Stimulated activated CD8-positive, alpha-beta memory T cell treated with anti-CD3 and anti-CD28 coated beads, Interleukin-12 subunit alpha, Interleukin-12 subunit beta, amount 100 ng/mL, for 24 hours (primary cell): ENCODE measurements around the gene TIMM22.

Source experiments
- DNase-seq: peaks from one replicate; pipeline ENCODE4 v3.0.0-alpha.2; 2020; ENCODE audit errors: extremely low read depth

Gene TIMM22

DNA sequence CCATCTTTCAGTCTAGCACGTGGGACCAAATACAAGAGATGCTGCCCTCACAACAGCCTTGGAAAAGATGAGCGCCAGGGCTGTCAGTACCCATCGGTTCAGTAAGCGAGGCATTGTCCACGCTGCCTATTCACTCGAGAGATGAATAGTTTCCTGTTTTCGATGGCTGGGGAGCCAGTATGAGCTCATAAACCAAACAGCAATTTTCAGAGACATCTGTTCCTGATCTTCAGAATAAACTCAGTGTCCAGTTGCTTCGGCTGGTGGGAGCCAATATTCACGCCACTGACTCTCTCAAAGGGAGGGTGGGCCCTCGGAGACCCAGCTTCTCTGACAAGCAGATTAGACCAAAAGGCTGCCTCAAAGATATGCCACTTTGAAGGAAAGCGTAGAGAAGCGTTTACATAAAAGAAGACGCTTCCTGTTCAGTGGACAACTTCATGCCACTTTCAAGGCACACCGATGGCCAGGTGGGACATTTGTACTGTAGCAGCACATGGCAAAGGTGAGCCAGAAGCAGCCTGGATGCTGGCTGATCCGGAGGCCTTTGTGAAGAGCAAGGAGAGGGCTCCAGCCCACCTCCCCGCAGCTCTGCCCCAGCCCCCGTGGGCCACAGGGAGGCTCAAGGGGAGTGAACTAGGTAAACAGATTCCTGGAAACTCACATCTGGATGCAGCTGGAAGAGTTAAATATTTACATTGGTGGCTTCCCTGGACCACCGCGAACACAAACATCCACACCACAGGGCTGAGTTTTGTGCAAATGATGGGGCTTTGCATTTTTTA, 6.0 kb downstream of the TIMM22 start:
- no peak for DNase-seq

DNA sequence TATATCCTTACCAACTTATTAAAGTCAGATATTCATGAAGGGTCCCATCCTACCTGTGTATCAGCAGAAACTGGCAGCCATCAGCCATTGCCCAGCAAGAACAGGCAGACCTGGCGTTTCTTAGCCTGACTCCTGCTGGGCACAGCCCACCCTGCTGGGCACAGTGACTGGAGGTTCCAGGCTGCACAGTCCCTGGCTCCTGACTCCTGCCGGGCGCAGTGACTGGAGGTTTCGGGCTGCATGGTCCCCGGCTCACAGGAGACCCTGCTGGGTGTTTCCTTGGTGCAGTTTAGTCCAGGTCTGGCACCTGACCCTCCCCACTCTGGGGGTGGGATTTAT, 6.7 kb downstream of the TIMM22 start:
- DNase-seq = no peak

DNA sequence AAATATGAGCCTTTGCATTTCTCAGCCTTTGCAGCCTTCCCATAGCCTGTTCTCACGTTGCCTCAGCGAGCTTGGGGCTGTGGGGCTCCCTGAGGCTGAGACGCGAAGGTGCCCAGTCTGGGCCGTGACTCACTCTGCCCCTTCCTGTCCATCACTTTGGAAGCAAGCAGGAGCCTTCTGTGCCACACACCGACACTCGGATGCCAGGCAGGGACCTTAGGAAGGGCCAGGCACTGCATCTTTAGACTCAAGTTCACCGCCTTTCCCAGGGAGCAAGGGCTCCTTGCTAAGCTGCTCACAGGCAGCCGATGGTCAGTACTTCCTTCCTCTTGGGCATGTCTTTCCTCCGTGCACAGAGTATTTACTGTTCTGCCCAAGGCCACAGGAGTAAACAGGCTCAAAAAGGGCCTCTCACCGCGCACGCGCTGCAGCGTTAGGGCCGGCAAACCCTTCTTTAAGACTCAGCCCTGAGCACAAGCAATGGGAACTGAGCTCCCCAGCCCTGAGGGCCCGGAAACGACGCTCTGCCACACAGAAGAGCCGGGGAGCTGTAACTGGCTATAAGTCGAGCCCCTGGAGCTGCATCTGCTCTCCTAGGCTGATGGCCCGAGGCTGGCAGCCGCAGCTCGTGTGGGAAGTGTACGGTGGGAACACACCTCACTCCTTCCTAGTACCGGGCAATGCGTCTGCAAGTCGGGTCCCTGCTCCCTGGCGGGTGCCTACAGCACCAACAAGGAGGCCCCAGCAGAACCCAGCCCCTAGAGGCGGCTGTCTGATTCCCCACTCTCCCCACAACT, 7.2 kb downstream of the TIMM22 start:
- DNase-seq = no peak

GRCh38 chr17:1004769-1005295, 7.9 kb downstream of the TIMM22 start:
- DNase-seq = no peak

GRCh38 chr17:1005361-1005946, 8.5 kb downstream of the TIMM22 start:
- DNase-seq = no peak

- DNase-seq = no peak
Observed at GRCh38 chr17:1006054-1006453, 9.1 kb downstream of the TIMM22 start.

GRCh38 chr17:1007310-1008007, 10.5 kb downstream of the TIMM22 start:
- DNase-seq = no peak

- DNase-seq = no peak
Observed at GRCh38 chr17:1008008-1008761, 11.3 kb downstream of the TIMM22 start.

DNA sequence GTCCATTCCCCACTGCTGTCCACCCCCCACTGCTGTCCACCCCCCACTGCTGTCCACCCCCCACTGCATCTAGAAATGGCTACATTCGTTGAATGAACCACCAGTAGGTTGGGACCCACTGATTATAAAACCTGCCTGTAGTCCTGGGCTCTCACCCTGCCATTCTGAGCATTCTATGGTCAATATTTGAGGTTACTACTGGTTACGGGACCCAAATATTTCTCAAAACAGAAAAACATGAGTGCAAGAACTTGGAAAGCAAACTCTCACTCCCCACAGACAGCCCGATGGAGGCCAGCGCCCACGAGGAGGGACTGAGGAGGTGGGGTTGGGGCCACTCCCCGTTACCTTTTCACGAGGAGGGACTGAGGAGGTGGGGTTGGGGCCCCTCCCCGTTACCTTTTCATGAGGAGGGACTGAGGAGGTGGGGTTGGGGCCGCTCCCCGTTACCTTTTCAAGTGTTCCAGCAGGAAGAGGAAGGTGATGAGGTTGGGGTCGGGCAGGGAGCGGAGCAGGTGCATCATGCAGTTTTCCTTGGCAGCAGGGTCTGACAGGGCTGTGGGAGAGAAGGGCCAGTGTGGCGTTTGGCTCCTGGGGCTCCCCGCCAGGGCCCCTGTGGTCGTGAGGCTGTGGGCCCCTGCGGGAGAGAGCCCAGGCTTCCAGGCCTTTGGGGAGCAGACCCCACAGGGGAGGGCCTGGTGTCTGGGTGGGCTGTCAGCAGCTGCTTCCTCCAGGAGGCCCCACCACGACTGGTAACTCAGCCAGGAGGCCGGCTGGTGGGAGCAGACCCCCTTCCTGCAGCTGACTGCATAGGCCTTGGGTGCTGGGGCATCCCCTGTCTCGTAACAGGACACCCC, 12.5 kb downstream of the TIMM22 start:
- no peak for DNase-seq

GRCh38 chr17:1010086-1010450, 13.1 kb downstream of the TIMM22 start:
- no peak for DNase-seq

GRCh38 chr17:1010586-1010985, 13.7 kb downstream of the TIMM22 start:
- DNase-seq = no peak

GRCh38 chr17:1011138-1011537, 14.2 kb downstream of the TIMM22 start:
- DNase-seq = no peak

GRCh38 chr17:1011760-1012735, 15.1 kb downstream of the TIMM22 start:
- DNase-seq = no peak

DNA sequence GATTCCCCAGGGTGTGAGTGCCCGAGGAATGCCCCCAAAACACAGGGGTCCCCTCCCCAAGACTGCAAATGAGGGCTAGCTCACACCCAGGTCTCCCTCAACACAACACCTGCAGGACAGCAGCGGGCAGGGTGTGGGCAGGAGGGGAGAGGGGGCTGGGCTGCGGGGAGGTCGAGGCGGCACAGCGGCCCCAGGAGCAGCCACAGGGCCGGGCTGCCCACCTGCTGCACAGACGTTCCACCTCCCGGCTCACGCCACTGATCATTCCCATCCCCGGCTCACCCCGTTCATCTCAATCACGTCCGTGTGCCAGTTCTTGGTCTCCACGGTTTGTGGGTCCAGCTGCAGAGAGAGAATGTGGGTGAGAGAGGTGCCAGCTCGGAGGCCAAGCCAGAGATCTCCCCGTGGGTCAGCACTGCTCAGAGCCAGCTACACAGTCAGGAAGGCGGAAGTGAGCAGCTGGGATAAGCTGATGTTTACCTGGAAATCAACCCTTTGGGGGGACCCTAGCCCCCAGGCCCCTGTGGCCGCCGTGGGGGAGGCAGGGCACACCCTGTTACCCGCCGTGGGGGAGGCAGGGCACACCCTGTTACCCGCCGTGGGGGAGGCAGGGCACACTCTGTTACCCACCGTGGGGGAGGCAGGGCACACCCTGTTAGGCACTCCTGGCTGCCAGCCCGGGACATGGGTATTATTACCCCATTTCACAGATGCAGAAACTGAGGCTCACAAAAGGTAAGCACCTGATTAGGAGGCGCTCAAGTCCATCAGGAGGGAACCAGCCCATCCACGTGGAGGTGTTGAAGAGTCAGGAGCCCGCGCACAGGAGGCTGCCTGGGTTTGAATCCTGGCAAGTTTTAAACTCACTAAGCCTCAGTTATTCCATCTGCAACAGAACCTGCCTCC, 16.1 kb downstream of the TIMM22 start:
- no peak for DNase-seq

DNA sequence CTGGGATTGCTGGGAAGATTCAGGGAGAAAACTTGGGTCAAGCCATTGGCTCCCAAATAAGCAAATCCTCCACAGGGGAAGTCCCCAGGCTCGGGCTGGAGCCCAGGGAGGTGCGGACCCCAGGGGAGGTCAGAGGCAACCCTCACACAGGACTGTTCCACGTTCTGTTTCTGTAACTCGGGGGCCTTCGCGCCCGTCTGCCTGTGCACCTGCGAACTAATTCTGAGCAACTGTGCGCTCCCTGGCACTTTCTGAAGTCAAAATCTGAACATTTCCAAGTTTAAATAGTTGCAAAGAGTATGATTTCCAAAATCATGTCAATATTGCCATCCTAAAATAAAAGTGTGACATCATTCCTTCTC, 16.8 kb downstream of the TIMM22 start:
- DNase-seq = no peak

DNA sequence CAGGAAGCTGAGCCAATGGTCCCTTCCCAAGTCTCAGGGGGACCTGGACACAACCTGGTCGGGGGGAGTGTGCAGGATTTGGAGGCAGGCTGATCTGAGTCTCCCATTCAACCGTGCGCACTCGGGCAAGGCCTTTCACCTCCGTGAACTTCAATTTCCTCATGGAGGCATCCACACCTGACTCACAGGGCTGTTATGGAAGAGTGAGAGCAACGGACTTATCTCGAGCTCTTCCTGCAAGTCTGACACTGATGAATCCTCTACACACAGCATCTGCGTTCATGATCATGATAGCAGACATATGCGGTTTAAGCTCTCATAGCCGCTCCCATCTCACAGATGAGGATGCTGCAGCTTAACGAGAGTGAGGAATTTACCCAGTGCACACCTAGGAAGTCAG, 21.6 kb downstream of the TIMM22 start:
- no peak for DNase-seq

GRCh38 chr17:1019451-1019850, 22.5 kb downstream of the TIMM22 start:
- DNase-seq = no peak

DNA sequence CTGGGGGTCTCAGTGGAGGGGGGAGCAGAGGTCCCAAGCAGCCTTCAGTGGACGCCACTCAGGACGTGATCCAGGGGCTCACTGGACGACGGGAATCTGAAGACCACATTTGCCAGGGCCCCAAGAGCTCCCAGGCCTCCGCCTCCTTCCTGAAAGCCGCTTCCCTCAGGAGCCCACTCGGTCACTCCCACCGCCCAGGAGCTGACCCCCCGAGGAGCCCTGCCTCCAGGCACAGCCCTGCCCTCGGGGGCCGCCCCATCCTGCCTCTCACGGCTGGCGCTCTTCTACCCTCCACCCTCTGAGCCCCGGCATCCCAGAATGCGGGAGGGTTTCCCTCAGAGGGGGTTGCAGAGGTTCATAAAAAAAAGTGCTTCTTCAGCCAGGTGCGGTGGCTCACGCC, 24.2 kb downstream of the TIMM22 start:
- no peak for DNase-seq
